HEK293T (cell line): ENCODE measurements around the gene MT1F.

Source experiments
- CTCF ChIA-PET: fragments of 350-600 bp; formaldehyde crosslinking; extraction: SDS; loops from one replicate; lab custom pipeline; 2021; ENCODE audit warnings: antibody characterized with exemption, inconsistent platforms; lab: Yijun Ruan, JAX
- POLR2A ChIA-PET: fragments of 350-600 bp; formaldehyde crosslinking; extraction: SDS; loops from one replicate; lab custom pipeline; 2020; ENCODE audit warnings: antibody characterized with exemption, inconsistent platforms; lab: Yijun Ruan, JAX
- DNase-seq: peaks from one replicate; pipeline ENCODE4 v3.0.0; 2012; ENCODE audit warnings: mixed read lengths; ENCODE audit errors: extremely low spot score
- ARNT ChIP-seq: fragments of 450-650 bp; IDR thresholded peaks from 2 replicates; pipeline ENCODE4 v1.6.1; 2017; ENCODE audit warnings: mild to moderate bottlenecking
- BHLHE40 ChIP-seq: fragments of 450-650 bp; IDR thresholded peaks from 2 replicates; pipeline ENCODE4 v1.6.1; 2016; ENCODE audit warnings: mild to moderate bottlenecking, moderate library complexity, borderline replicate concordance
- CTBP1 ChIP-seq: fragments of 450-650 bp; IDR thresholded peaks from 2 replicates; pipeline ENCODE4 v1.6.1; 2016; ENCODE audit warnings: borderline replicate concordance
- ELF4 ChIP-seq: fragments of 450-650 bp; IDR thresholded peaks from 2 replicates; pipeline ENCODE4 v1.6.1; 2017; ENCODE audit warnings: antibody characterized with exemption
- FOXA1 ChIP-seq: fragments of 450-650 bp; IDR thresholded peaks from 2 replicates; pipeline ENCODE4 v1.6.1; 2016; ENCODE audit warnings: mild to moderate bottlenecking
- FOXK2 ChIP-seq: fragments of 450-650 bp; IDR thresholded peaks from 2 replicates; pipeline ENCODE4 v1.6.1; 2016; ENCODE audit warnings: mild to moderate bottlenecking
- FOXM1 ChIP-seq: fragments of 450-650 bp; IDR thresholded peaks from 2 replicates; pipeline ENCODE4 v1.6.1; 2017; ENCODE audit warnings: mild to moderate bottlenecking, borderline replicate concordance
- HDGF ChIP-seq: fragments of 450-650 bp; IDR thresholded peaks from 2 replicates; pipeline ENCODE4 v1.6.1; 2017; ENCODE audit warnings: antibody characterized with exemption, borderline replicate concordance
- L3MBTL2 ChIP-seq: fragments of 450-650 bp; conservative IDR thresholded peaks from 2 replicates; pipeline ENCODE4 v1.6.1; 2016; ENCODE audit warnings: mild to moderate bottlenecking
- LEF1 ChIP-seq: fragments of 450-650 bp; IDR thresholded peaks from 2 replicates; pipeline ENCODE4 v1.6.1; 2017; ENCODE audit warnings: mild to moderate bottlenecking, borderline replicate concordance
- NFRKB ChIP-seq: fragments of 450-650 bp; IDR thresholded peaks from 2 replicates; pipeline ENCODE4 v1.6.1; 2016; ENCODE audit warnings: mild to moderate bottlenecking, moderate library complexity
- PKNOX1 ChIP-seq: fragments of 450-650 bp; IDR thresholded peaks from 2 replicates; pipeline ENCODE4 v1.6.1; 2016
- SP1 ChIP-seq: fragments of 450-650 bp; IDR thresholded peaks from 2 replicates; pipeline ENCODE4 v1.6.1; 2017
- SUZ12 ChIP-seq: fragments of 450-650 bp; IDR thresholded peaks from 2 replicates; pipeline ENCODE4 v1.6.1; 2016; ENCODE audit warnings: mild to moderate bottlenecking
- TARDBP ChIP-seq: fragments of 450-650 bp; IDR thresholded peaks from 2 replicates; pipeline ENCODE4 v1.6.1; 2016
- ZNF384 ChIP-seq: fragments of 450-650 bp; IDR thresholded peaks from 2 replicates; pipeline ENCODE4 v1.6.1; 2016

Gene MT1F

GRCh38 chr16:56647641-56648431 is 9.9 kb upstream of the MT1F start:
- POLR2A ChIA-PET, result no interaction called here
- no peak for DNase-seq
- TF ChIP-seq L3MBTL2, result no peak
- no peak for TF ChIP-seq SP1
- TF ChIP-seq ARNT, result no peak
- no peak for TF ChIP-seq HDGF
- TF ChIP-seq NFRKB, result no peak
- no peak for TF ChIP-seq BHLHE40
- TF ChIP-seq FOXM1, result no peak
- no peak for TF ChIP-seq FOXA1
- no peak for TF ChIP-seq LEF1
- no peak for TF ChIP-seq PKNOX1
- no peak for TF ChIP-seq SUZ12
- no peak for TF ChIP-seq ELF4
- CTCF ChIA-PET, result no interaction called here

- DNase-seq, result no peak
- ChIA-PET POLR2A (no interaction called here), CTCF (no interaction called here)
- TF ChIP-seq FOXK2 (no peak), PKNOX1 (no peak), L3MBTL2 (no peak), SP1 (no peak), NFRKB (no peak), ELF4 (no peak), SUZ12 (no peak), ZNF384 (no peak)
These were observed 8.5 kb upstream of the MT1F start for GRCh38 chr16:56649271-56649670.

- TF ChIP-seq SUZ12 (no peak), FOXM1 (no peak), ZNF384 (no peak), LEF1 (no peak), PKNOX1 (no peak), NFRKB (no peak), HDGF (no peak), ARNT (no peak), FOXK2 (no peak), L3MBTL2 (no peak), SP1 (no peak), BHLHE40 (no peak), FOXA1 (no peak), ELF4 (no peak), CTBP1 (no peak)
- ChIA-PET CTCF (no interaction called here), POLR2A (no interaction called here)
These were observed 7.9 kb upstream of the MT1F start for GRCh38 chr16:56649820-56650219.

GRCh38 chr16:56651586-56651985 is 6.2 kb upstream of the MT1F start, which contains the start of gene MT1B:
MT1B (plus strand) TSS chr16:56651886; CDS start chr16:56651954, 68 bp downstream.
- no peak for DNase-seq
- TF ChIP-seq SUZ12, result no peak
- no peak for TF ChIP-seq FOXK2
- TF ChIP-seq FOXA1, result no peak
- no peak for TF ChIP-seq HDGF
- TF ChIP-seq BHLHE40, result no peak
- POLR2A ChIA-PET, result no interaction called here
- CTCF ChIA-PET, result no interaction called here

More at GRCh38 chr16:56649820-56650219, 7.9 kb upstream of the MT1F start:
- no peak for DNase-seq

GRCh38 chr16:56652600-56652999 is 5.2 kb upstream of the MT1F start:
- ChIA-PET POLR2A (no interaction called here), CTCF (no interaction called here)
- no peak for TF ChIP-seq L3MBTL2
- no peak for TF ChIP-seq FOXK2
- no peak for TF ChIP-seq TARDBP
- TF ChIP-seq SP1, result no peak
- TF ChIP-seq ZNF384, result no peak
- no peak for TF ChIP-seq CTBP1
- TF ChIP-seq SUZ12, result no peak
- TF ChIP-seq FOXM1, result no peak
- TF ChIP-seq FOXA1, result no peak
- TF ChIP-seq NFRKB, result no peak
- TF ChIP-seq BHLHE40, result no peak
- no peak for TF ChIP-seq ARNT
- no peak for TF ChIP-seq PKNOX1
- no peak for TF ChIP-seq HDGF
- TF ChIP-seq ELF4, result no peak
- no peak for TF ChIP-seq LEF1

GRCh38 chr16:56653218-56653617 is 4.5 kb upstream of the MT1F start:
- ChIA-PET CTCF (no interaction called here), POLR2A (interaction anchor here (0.6 to 1.1 kb wide), 2 partner anchors 15 to 29 kb away, joined by 3 read pairs; partner anchors contain the start of genes MT1G and MT1X)
- no peak for TF ChIP-seq CTBP1
- no peak for TF ChIP-seq BHLHE40
- TF ChIP-seq NFRKB, result no peak
- TF ChIP-seq LEF1, result no peak
- no peak for DNase-seq

More at GRCh38 chr16:56652600-56652999, 5.2 kb upstream of the MT1F start:
- no peak for DNase-seq
